Transverse colon (tissue), 4 donors: ENCODE measurements around the gene FAM171A1. TPM values are rescaled to one million over a fixed set of nuclear protein-coding genes. Genes with fewer than 3 reads are reported as not detected.
"Not testable (repeated sequence)": the region's sequence is repeated elsewhere in the genome, so short reads cannot be mapped to it uniquely, and the experiment has no call there.

Source experiments
- DNase-seq: peaks from one replicate; pipeline ENCODE4 v3.0.0-alpha.2; 2019
- H3K27ac ChIP-seq, 4 donors: fragments of 200-600 bp; sonication (generic); 2 replicates each; pipeline ENCODE4 v1.5.1; 2016 to 2018; ENCODE audit warnings: inconsistent platforms in 4 of 4
- H3K27me3 ChIP-seq: fragments of 200-600 bp; sonication (generic); 2 replicates; pipeline ENCODE4 v1.5.1; 2017; ENCODE audit warnings: inconsistent platforms
- H3K36me3 ChIP-seq, 4 donors: fragments of 200-600 bp; sonication (generic); 2 replicates each; pipeline ENCODE4 v1.5.1; 2017 to 2019; ENCODE audit warnings: inconsistent platforms in 4 of 4
- H3K4me1 ChIP-seq, 4 donors: fragments of 200-600 bp; sonication (generic); 2 replicates each; pipeline ENCODE4 v1.5.1; 2017 to 2020; ENCODE audit warnings: inconsistent platforms in 4 of 4
- H3K4me3 ChIP-seq, 4 donors: fragments of 200-600 bp; sonication (generic); 1 replicate in 1 of 4; 2 replicates in 3 of 4; pipeline versions ENCODE4 v1.5.1 to v1.6.1; 2017 to 2019; ENCODE audit warnings: inconsistent platforms in 4 of 4
- H3K9me3 ChIP-seq, 2 donors: fragments of 200-600 bp; sonication (generic); 2 replicates each; pipeline ENCODE4 v1.5.1; 2017 to 2019; ENCODE audit warnings: inconsistent platforms in 2 of 2
- CTCF ChIP-seq, 5 experiments: fragments of 200-600 bp in 3 of 5; fragments of 450-650 bp in 2 of 5; sonication (generic) in 3 of 5; IDR thresholded peaks; 1 replicate in 2 of 5; 2 replicates in 3 of 5; pipeline ENCODE4 v1.5.1; 2016 to 2017; ENCODE audit warnings: antibody characterized with exemption in 5 of 5, inconsistent platforms in 3 of 5, mild to moderate bottlenecking in 2 of 5, moderate library complexity in 1 of 5
- EP300 ChIP-seq: sonication (generic); formaldehyde crosslinking; IDR thresholded peaks from one replicate; pipeline ENCODE4 v1.6.1; 2017; ENCODE audit warnings: antibody characterized with exemption, low read depth
- POLR2A ChIP-seq: fragments of 450-650 bp; IDR thresholded peaks from one replicate; pipeline ENCODE4 v1.6.1; 2016; ENCODE audit warnings: antibody characterized with exemption, mild to moderate bottlenecking, moderate library complexity
- POLR2AphosphoS5 ChIP-seq, 3 donors: sonication (generic); formaldehyde crosslinking; IDR thresholded peaks; one replicate each; pipeline ENCODE4 v1.6.1; 2016; ENCODE audit warnings: antibody characterized with exemption in 3 of 3
- WGBS, 2 donors: methylation state at CpG; one replicate each; pipeline ENCODE4 v1.1.5; 2018; ENCODE audit warnings: low coverage in 1 of 2; 5-methylcytosine and 5-hydroxymethylcytosine counted together
- in situ Hi-C, 4 donors: fragments of 200-750 bp; cut with MboI; loops; one replicate each; pipeline versions ENCODE4 v1.15.0 to v1.15.1; 2017; ENCODE audit warnings: low sequenced_read_pairs in 3 of 4, low pct_ligation_motif_present in 1 of 4, low pct_unique_long_range_greater_than_20kb in 1 of 4
- intact Hi-C: fragments of 100-400 bp; cut with DNase I; formaldehyde crosslinking; loops from one replicate; pipeline ENCODE4 v1.15.1; 2023; ENCODE audit warnings: low total_unique reads
- total RNA-seq, 4 donors: library from RNA; depleted of rRNA; stranded (reverse); fragments of >200 nt; gene quantifications; one replicate each; pipeline ENCODE4 v1.1.0, GENCODE V29; 2016

The FAM171A1 gene
- total RNA-seq, 4 donors from 2014 or later: 29.2 to 42.2 (median 38.2) TPM

DNA sequence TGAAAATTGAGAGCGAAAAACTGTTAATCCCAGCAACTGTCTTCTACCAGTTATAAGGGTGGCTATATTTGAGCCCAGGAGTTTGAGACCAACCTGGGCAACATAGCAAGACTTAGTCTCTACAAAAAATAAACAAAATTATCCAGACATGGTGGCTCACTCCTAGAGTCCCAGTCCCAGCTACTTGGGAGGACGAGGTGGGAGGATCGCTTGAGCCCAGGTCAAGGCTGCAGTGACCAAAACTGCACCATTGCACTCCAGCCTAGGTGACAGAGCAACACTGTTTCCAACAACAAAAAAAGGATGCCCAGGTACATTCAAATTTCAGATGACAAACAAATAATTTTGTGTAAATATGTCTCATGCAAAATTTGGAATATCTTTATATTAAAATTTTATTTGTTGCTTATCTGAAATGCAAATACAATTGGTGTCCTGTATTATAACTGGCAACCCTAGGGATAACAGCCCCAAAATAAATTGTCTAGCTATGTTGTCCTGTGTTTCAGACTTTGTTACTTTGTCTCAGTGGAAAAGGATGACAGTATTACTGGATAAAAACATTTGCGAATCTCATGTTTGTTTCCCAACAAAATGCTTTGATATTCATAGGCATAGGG lies 26.7 kb downstream of the FAM171A1 start:
- no peak for DNase-seq
- Histone ChIP-seq H3K4me3 (no peak overlapping the region), H3K27me3 (no peaks in the 10 kb centered on the region), H3K27ac (peak overlapping the region; percentile 30 to 88 (median 70)), H3K36me3 (no peaks in the 10 kb centered on the region), H3K9me3 (no peaks in the 10 kb centered on the region), H3K4me1 (peaks cover 22 to 48% (median 33%) of the 10 kb centered on the region in 4 donors)
- no peak for TF ChIP-seq POLR2A
- no peak for TF ChIP-seq EP300
- no peak for TF ChIP-seq POLR2AphosphoS5 (IDR thresholded peaks at IDR 0.05)
- TF ChIP-seq CTCF (IDR thresholded peaks at IDR 0.05): no peak
- WGBS, 2 donors: 74 to 84% methylated on average over 3 to 4 of the region's 4 CpGs
- intact Hi-C loops: no loop called here
- in situ Hi-C loops: no loop called here

DNA sequence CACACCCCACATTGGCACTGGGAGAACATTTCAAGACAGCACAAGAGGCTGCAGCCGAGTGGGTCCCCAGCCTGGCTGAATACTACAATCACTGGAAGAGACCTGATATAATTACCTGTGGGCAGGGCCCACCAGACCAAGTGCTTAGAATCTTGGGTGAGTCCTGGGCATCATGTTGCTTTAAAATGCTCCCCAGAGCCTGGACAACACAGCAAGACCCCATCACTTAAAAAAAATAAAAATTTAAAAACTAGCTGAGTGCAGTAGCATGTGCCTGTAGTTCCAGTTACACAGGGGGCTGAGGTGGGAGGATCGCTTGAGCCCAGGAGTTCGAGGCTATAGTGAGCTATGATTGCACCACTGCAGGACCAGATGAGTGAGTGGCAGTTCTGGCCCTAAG lies 28.1 kb downstream of the FAM171A1 start:
- in situ Hi-C loops (no loop called here), intact Hi-C loops (no loop called here)
- 89 to 90% methylated on average over 2 to 3 of the region's 3 CpGs for WGBS, 2 donors
- no peaks in the 10 kb centered on the region for H3K36me3 ChIP-seq
- H3K4me3 ChIP-seq: no peak overlapping the region
- peaks cover 21 to 40% (median 24%) of the 10 kb centered on the region in 4 donors for H3K4me1 ChIP-seq
- H3K9me3 ChIP-seq: no peaks in the 10 kb centered on the region
- H3K27me3 ChIP-seq: no peaks in the 10 kb centered on the region
- no peak for DNase-seq
- TF ChIP-seq POLR2A: no peak
- no peak for TF ChIP-seq CTCF (IDR thresholded peaks at IDR 0.05)
- no peak for TF ChIP-seq EP300
- no peak for TF ChIP-seq POLR2AphosphoS5 (IDR thresholded peaks at IDR 0.05)
- no peak overlapping the region for H3K27ac ChIP-seq

- intact Hi-C loops: no loop called here
- TF ChIP-seq EP300 (no peak), POLR2A (no peak), POLR2AphosphoS5 (IDR thresholded peaks at IDR 0.05) (no peak), CTCF (IDR thresholded peaks at IDR 0.05) (no peak)
- WGBS, 2 donors: 87 to 93% methylated on average over 1 to 7 of the region's 7 CpGs
Measured at GRCh38 chr10:15341502-15342128, 29.5 kb downstream of the FAM171A1 start.

GRCh38 chr10:15339892-15340291 lies 31.2 kb downstream of the FAM171A1 start:
- no peak for DNase-seq

More at GRCh38 chr10:15341502-15342128, 29.5 kb downstream of the FAM171A1 start:
- H3K27me3 ChIP-seq: no peaks in the 10 kb centered on the region
- H3K4me1 ChIP-seq: peaks cover 11 to 31% (median 15%) of the 10 kb centered on the region in 4 donors
- no peak overlapping the region for H3K27ac ChIP-seq
- H3K36me3 ChIP-seq: no peaks in the 10 kb centered on the region
- in situ Hi-C loops: no loop called here
- no peaks in the 10 kb centered on the region for H3K9me3 ChIP-seq
- H3K4me3 ChIP-seq: no peak overlapping the region
- no peak for DNase-seq

DNA sequence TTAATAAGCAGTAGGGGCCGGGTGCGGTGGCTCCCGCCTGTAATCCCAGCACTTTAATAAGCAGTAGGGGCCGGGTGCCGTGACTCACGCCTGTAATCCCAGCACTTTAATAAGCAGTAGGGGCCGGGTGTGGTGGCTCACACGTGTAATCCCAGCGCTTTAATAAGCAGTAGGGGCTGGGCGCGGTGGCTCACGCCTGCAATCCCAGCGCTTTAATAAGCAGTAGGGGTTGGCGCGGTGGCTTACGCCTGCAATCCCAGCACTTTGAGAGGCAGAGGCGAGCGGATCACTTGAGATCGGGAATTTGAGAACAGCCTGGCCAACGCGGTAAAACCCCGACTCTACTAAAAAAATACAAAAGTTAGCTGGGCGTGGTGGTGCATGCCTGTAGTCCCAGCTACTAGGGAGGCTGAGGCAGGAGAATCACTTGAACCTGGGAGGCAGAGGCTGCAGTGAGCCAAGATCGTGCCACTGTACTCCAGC lies 33.6 kb downstream of the FAM171A1 start:
- H3K4me1 ChIP-seq: peaks cover 12 to 39% (median 31%) of the 10 kb centered on the region in 4 donors
- H3K27ac ChIP-seq, DNase-seq, H3K4me3 ChIP-seq, H3K36me3 ChIP-seq, intact Hi-C loops, H3K27me3 ChIP-seq, in situ Hi-C loops, H3K9me3 ChIP-seq: not testable (repeated sequence)
- 93% methylated on average over 13 to 24 of the region's 24 CpGs for WGBS, 2 donors

More at GRCh38 chr10:15339892-15340291, 31.2 kb downstream of the FAM171A1 start:
- Histone ChIP-seq H3K27me3 (no peaks in the 10 kb centered on the region), H3K9me3 (no peaks in the 10 kb centered on the region), H3K27ac (no peak overlapping the region), H3K4me3 (no peak overlapping the region), H3K4me1 (peaks cover 7 to 32% (median 18%) of the 10 kb centered on the region in 4 donors), H3K36me3 (no peaks in the 10 kb centered on the region)
- TF ChIP-seq POLR2AphosphoS5 (IDR thresholded peaks at IDR 0.05) (no peak), POLR2A (no peak), CTCF (IDR thresholded peaks at IDR 0.05) (no peak), EP300 (no peak)
- intact Hi-C loops (no loop called here), in situ Hi-C loops (no loop called here)
- WGBS, 2 donors: 80 to 90% methylated on average over 1 to 2 of the region's 2 CpGs
